AG09319 (cell line): ENCODE data around the gene DPF1.

Experiments used
- DNase-seq: peaks from one replicate; pipeline ENCODE4 v3.0.0-alpha.2; 2010; ENCODE audit warnings: low read depth; ENCODE audit errors: extremely low read depth
- TF ChIP-seq, protein P1 (sequence below): IDR thresholded peaks from 2 replicates; pipeline ENCODE4 v1.5.1; 2011; ENCODE audit warnings: low read depth, mild to moderate bottlenecking, inconsistent platforms, low read length, moderate library complexity

The DPF1 gene

DNA sequence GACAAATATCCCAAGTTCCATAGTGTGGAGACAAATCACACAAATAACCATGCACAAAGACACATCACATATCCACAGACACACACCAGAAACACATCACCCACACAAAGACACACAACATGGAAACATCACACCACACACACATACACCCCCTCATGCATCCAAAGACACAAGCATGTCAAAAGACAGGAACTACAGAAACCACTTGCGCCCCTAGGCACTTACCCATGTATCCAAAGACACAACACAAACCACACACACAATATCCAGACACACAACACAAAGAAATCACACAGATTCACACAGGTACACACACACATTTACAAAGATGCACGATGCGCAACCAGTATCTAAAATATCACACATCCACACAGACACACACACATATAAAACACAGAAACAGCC is 901 bp downstream of the DPF1 start:
- TF ChIP-seq, protein P1, sequence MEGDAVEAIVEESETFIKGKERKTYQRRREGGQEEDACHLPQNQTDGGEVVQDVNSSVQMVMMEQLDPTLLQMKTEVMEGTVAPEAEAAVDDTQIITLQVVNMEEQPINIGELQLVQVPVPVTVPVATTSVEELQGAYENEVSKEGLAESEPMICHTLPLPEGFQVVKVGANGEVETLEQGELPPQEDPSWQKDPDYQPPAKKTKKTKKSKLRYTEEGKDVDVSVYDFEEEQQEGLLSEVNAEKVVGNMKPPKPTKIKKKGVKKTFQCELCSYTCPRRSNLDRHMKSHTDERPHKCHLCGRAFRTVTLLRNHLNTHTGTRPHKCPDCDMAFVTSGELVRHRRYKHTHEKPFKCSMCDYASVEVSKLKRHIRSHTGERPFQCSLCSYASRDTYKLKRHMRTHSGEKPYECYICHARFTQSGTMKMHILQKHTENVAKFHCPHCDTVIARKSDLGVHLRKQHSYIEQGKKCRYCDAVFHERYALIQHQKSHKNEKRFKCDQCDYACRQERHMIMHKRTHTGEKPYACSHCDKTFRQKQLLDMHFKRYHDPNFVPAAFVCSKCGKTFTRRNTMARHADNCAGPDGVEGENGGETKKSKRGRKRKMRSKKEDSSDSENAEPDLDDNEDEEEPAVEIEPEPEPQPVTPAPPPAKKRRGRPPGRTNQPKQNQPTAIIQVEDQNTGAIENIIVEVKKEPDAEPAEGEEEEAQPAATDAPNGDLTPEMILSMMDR = no peak
- no peak for DNase-seq

DNA sequence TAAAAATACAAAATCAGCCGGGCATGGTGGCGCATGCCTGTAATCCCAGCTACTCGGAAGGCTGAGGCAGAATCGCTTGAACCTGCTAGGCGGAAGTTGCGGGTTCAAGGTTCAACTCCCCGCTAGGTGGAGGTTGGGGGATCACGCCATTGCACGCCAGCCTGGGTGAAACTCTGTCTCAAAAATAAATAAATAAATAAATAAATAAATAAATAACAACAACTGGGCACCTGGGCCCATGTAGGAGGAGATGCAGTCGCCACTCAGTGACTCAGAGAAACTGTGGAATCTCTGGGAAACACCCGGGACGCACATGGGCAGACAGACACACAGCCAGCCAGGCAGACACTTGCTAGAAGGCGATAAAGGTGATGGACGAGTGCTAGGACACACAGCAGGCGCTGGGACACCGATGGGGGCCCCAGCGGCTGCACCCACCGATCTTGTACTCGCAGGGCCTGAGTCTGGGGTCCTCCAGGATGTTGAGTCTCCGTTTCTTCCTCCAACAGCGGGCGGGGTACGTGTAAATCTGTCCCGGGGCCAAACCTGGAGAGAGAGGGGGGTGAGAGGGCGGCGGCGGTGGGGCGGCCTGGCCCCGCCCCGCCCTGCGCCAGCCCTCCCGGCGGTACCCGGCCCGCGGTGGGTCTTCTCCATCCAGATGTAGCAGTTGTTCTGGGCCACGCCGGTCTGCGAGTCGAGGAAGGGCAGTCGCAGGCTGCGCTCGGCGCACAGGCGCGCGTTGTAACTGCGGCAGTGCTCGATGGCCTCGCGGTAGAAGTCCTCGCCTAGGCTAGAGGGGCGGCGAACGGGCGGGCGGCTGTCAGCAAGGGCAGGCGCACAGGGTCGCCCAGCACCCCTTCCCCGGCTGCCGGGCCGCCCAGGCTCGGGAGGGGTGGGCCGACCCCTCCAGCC is 1.8 kb downstream of the DPF1 start:
- TF ChIP-seq, protein P1 = no peak
- DNase-seq = no peak

DNA sequence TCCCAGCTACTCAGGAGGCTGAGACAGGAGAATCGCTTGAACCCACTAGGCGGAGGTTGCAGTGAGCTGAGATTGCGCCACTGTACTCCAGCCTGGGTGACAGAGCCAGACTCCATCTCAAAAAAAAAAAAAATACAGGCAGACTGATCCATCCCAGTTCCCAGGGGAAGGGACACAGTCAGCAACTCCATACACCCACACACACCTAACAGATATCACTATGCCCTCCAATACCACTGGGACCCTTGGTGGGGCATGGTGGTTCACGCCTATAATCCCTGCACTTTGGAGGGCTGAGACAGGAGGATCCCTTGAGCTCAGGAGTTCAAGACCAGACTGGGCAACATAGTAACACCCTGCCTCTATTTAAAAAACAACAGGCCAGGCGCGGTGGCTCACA is 2.6 kb downstream of the DPF1 start:
- DNase-seq = no peak
- TF ChIP-seq, protein P1 = no peak

DNA sequence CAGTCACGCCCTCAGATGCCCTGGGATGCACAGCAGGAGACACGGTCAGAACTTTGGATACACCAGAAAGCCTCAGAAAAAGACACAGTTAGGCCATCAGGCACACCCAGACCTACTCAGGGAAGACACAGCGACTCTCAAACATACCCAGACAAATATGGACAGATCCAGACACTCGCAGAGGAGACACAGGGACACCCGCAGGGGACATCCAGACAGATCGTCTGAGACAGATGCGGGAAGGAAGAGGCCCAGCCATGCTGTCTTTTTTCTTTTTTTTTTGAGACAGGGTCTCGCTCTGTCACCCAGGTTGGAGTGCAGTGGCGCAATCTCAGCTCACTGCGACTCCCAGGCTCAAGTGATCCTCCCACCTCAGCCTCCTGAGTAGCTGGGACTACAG is 4.8 kb downstream of the DPF1 start:
- TF ChIP-seq, protein P1 = no peak
- DNase-seq = no peak

DNA sequence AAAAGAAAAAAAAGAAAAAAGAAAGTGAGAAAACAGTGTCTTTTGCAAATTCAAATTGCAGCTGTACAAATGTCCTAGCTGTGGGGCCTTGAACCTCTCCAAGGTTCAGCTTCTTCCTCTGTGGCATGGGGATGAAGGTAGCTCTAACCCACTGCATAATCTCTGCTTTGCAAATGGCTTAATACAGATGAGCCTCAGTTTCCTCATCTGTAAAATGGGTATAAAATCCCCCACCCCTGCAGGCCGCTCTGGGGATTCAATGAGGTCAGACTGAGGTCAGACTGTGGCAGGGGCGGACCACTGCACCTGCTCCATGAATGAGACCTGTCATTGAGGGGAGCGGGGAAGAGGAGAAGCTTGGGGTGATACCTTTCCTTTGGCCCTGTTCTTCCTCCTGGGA is 5.8 kb downstream of the DPF1 start:
- TF ChIP-seq, protein P1 = no peak
- no peak for DNase-seq

DNA sequence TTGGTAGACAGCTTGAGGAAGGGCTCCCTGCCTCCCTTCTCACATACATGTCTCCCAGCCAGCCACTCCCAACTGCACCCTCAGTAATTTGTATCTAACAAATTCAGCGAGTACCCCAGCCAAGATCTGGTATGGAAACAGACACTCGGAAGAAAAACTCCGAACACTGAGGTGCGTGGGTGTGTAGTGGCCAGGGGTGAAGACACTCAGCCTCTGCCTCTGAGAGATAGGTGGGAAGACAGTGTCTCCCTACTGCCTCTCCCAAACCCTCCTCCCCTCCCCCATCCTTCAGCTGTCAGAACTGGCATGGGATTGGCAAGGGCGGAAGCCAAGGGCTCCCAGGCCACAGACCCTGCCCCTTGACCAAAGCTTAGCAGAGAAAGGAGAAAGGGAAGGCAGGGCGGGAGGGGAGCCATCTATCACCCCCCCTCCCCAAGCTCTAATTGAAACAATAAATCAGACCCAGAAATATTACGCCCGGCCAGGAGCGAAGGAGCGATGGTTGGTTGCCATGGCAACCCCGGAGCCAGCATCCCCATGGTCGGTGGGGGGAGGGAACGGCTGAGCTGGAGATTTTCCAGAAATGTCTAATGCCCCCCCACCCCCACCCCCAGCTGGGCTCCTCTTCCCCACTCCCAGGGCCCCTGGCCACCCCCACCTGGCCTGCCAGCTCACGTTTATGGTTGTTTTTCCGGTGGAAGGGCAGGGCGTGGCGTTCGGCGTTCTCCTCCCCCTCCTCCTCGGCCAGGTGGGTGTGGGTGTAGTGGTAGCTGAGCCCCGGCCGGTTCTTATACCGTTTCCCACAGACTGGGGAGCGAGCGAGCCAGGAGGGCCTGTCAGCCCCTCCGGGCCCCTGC is 7.0 kb downstream of the DPF1 start:
- TF ChIP-seq, protein P1 = no peak
- no peak for DNase-seq
